ENCODE measurements around the gene RXRA.

GRCh38 chr9:134349936-134350335 lies 23.7 kb downstream of the RXRA start:
- TF ChIP-seq POLR2A (IDR thresholded peaks at IDR 0.05) (no peak), CTCF (IDR thresholded peaks at IDR 0.05) (no peak)

Data from thyroid gland (tissue), 4 donors.